H1 (cell line): ENCODE results near the gene FOXQ1. TPM values are rescaled to one million over a fixed set of nuclear protein-coding genes. Genes with fewer than 3 reads are reported as not detected.

ENCODE experiments used
- CTCF ChIA-PET: fragments of 300-600 bp; sonication (Branson Sonifier 250); formaldehyde crosslinking; loops from one replicate; lab custom pipeline; 2021; ENCODE audit not compliant: partially characterized antibody; lab: Charles Lee
- POLR2A ChIA-PET: fragments of 300-600 bp; sonication (Branson Sonifier 250); formaldehyde crosslinking; loops from one replicate; lab custom pipeline; 2021; ENCODE audit warnings: inconsistent platforms; ENCODE audit not compliant: partially characterized antibody; lab: Charles Lee
- DNase-seq, 2 experiments: peaks; one replicate each; pipeline versions ENCODE4 v3.0.0 to v3.0.0-alpha.2; 2010 to 2022; ENCODE audit warnings: low spot score in 2 of 2, low read depth in 1 of 2, mixed read lengths in 1 of 2
- FAIRE-seq: peaks from 2 replicates; lab custom pipeline; 2011; peaks lifted over from hg19 to GRCh38; lab: Jason Lieb, UNC
- H2AFZ ChIP-seq: 2 replicates; pipeline ENCODE4 v1.8.1; 2012; ENCODE audit warnings: low read length, inconsistent platforms
- H2AK5ac ChIP-seq: 2 replicates; pipeline ENCODE4 v1.6.1; 2013; ENCODE audit warnings: low read depth, low read length
- H2BK120ac ChIP-seq: replicated peaks from 2 replicates; pipeline ENCODE3; 2013; ENCODE audit warnings: low read depth, low read length, inconsistent platforms
- H2BK12ac ChIP-seq: 2 replicates; pipeline ENCODE4 v1.6.1; 2013; ENCODE audit warnings: low read depth, low read length
- H2BK15ac ChIP-seq: 2 replicates; pipeline ENCODE4 v1.6.1; 2013; ENCODE audit warnings: low read length
- H2BK20ac ChIP-seq: 2 replicates; pipeline ENCODE4 v1.6.1; 2013; ENCODE audit warnings: low read length
- H2BK5ac ChIP-seq: 2 replicates; pipeline ENCODE4 v1.6.1; 2013; ENCODE audit warnings: low read depth, low read length
- H3K14ac ChIP-seq: 2 replicates; pipeline ENCODE4 v1.6.1; 2013; ENCODE audit warnings: inconsistent platforms; ENCODE audit not compliant: insufficient read length
- H3K18ac ChIP-seq: 2 replicates; pipeline ENCODE4 v1.6.1; 2013; ENCODE audit warnings: low read length; ENCODE audit errors: extremely low read depth
- H3K23ac ChIP-seq: 2 replicates; pipeline ENCODE4 v1.6.1; 2013; ENCODE audit warnings: inconsistent platforms; ENCODE audit not compliant: insufficient read length
- H3K23me2 ChIP-seq: 2 replicates; pipeline ENCODE4 v1.6.1; 2013; ENCODE audit warnings: low read depth, low read length
- H3K27ac ChIP-seq: 2 replicates; pipeline ENCODE4 v1.6.1; 2011; ENCODE audit warnings: low read depth, low read length, inconsistent platforms
- H3K27me3 ChIP-seq, 4 experiments: replicated peaks in 1 of 4; 1 replicate in 1 of 4; 2 replicates in 3 of 4; pipeline versions ENCODE4 v1.6.1 to v1.8.1; 2011 to 2013; ENCODE audit warnings: low read length in 3 of 4, mild to moderate bottlenecking in 3 of 4, inconsistent platforms in 2 of 4, mixed read lengths in 2 of 4, moderate library complexity in 1 of 4; ENCODE audit not compliant: control insufficient read depth in 3 of 4, insufficient read depth in 3 of 4; ENCODE audit errors: extremely low read depth in 1 of 4
- H3K36me3 ChIP-seq, 4 experiments: 2 replicates each; pipeline versions ENCODE4 v1.6.1 to v1.8.1; 2011 to 2013; ENCODE audit warnings: mild to moderate bottlenecking in 4 of 4, low read length in 3 of 4, moderate library complexity in 2 of 4, control low read depth in 1 of 4, inconsistent platforms in 1 of 4; ENCODE audit not compliant: insufficient read depth in 4 of 4, control insufficient read depth in 2 of 4
- H3K4ac ChIP-seq: replicated peaks from 2 replicates; pipeline ENCODE3; 2013; ENCODE audit warnings: low read length, low read depth, mixed read lengths, inconsistent platforms; ENCODE audit not compliant: insufficient read length
- H3K4me1 ChIP-seq, 4 experiments: replicated peaks in 1 of 4; 1 replicate in 1 of 4; 2 replicates in 3 of 4; pipeline versions ENCODE4 v1.6.1 to v1.8.1; 2011 to 2013; ENCODE audit warnings: low read length in 3 of 4, inconsistent platforms in 2 of 4, mixed read lengths in 1 of 4; ENCODE audit not compliant: insufficient read depth in 4 of 4, control insufficient read depth in 3 of 4
- H3K4me2 ChIP-seq, 2 experiments: 2 replicates each; pipeline versions ENCODE4 v1.6.1 to v1.8.1; 2011 to 2013; ENCODE audit warnings: low read depth in 2 of 2, low read length in 2 of 2, control low read depth in 1 of 2, inconsistent platforms in 1 of 2, mild to moderate bottlenecking in 1 of 2; ENCODE audit not compliant: insufficient read depth in 1 of 2
- H3K4me3 ChIP-seq, 4 experiments: fragments of 200-600, 300-600 bp in 1 of 4; sonication (generic), shearing (Covaris generic), sonication (Bioruptor Twin) in 1 of 4; 2 replicates each; pipeline versions ENCODE4 v1.5.1 to v1.8.1; 2011 to 2016; ENCODE audit warnings: low read length in 4 of 4, low read depth in 3 of 4, control low read depth in 2 of 4, inconsistent platforms in 2 of 4, mild to moderate bottlenecking in 2 of 4, mixed read lengths in 1 of 4, moderate library complexity in 1 of 4; ENCODE audit not compliant: insufficient read depth in 2 of 4; ENCODE audit errors: extremely low read depth in 1 of 4
- H3K56ac ChIP-seq: replicated peaks from 2 replicates; pipeline ENCODE3; 2013; ENCODE audit warnings: low read depth, mild to moderate bottlenecking, mixed read lengths, low read length, inconsistent platforms; ENCODE audit not compliant: insufficient read length
- H3K79me1 ChIP-seq: 2 replicates; pipeline ENCODE4 v1.6.1; 2013; ENCODE audit warnings: low read depth, low read length, control low read depth
- H3K79me2 ChIP-seq, 2 experiments: 2 replicates each; pipeline versions ENCODE4 v1.6.1 to v1.8.1; 2012 to 2013; ENCODE audit warnings: low read length in 2 of 2, mild to moderate bottlenecking in 2 of 2, inconsistent platforms in 1 of 2; ENCODE audit not compliant: insufficient read depth in 2 of 2, control insufficient read depth in 1 of 2
- H3K9ac ChIP-seq, 4 experiments: replicated peaks in 1 of 4; 1 replicate in 1 of 4; 2 replicates in 3 of 4; pipeline versions ENCODE4 v1.6.1 to v1.8.1; 2011 to 2013; ENCODE audit warnings: low read depth in 3 of 4, low read length in 3 of 4, control low read depth in 2 of 4, mild to moderate bottlenecking in 2 of 4, moderate library complexity in 2 of 4, inconsistent platforms in 1 of 4; ENCODE audit errors: extremely low read depth in 1 of 4
- H3K9me3 ChIP-seq, 2 experiments: 2 replicates each; pipeline versions ENCODE4 v1.6.1 to v1.8.1; 2012 to 2013; ENCODE audit warnings: mild to moderate bottlenecking in 2 of 2, moderate library complexity in 2 of 2, control low read depth in 1 of 2, inconsistent platforms in 1 of 2, low read depth in 1 of 2, low read length in 1 of 2, mixed read lengths in 1 of 2; ENCODE audit not compliant: insufficient read depth in 2 of 2
- H4K20me1 ChIP-seq, 2 experiments: replicated peaks in 1 of 2; 2 replicates each; pipeline versions ENCODE3 to v1.8.1; 2011 to 2013; ENCODE audit warnings: inconsistent platforms in 2 of 2, low read length in 2 of 2, mild to moderate bottlenecking in 1 of 2; ENCODE audit not compliant: insufficient read depth in 2 of 2, control insufficient read depth in 1 of 2
- H4K5ac ChIP-seq: 2 replicates; pipeline ENCODE4 v1.6.1; 2013; ENCODE audit warnings: low read length, low read depth, mixed read lengths, inconsistent platforms; ENCODE audit not compliant: insufficient read length
- H4K8ac ChIP-seq: 2 replicates; pipeline ENCODE4 v1.8.0; 2013; ENCODE audit warnings: mild to moderate bottlenecking, moderate library complexity, low read length, inconsistent platforms; ENCODE audit not compliant: insufficient read depth; ENCODE audit errors: extremely low read depth
- H4K91ac ChIP-seq: replicated peaks from 2 replicates; pipeline ENCODE3; 2013; ENCODE audit warnings: low read length, mixed read lengths, inconsistent platforms; ENCODE audit not compliant: insufficient read length
- ATF2 ChIP-seq: IDR thresholded peaks from 2 replicates; pipeline ENCODE4 v1.6.1; 2012; ENCODE audit warnings: low read length, inconsistent platforms
- CBX8 ChIP-seq: fragments of 300-800, 300-1000 bp; sonication (generic); IDR thresholded peaks from 2 replicates; pipeline ENCODE4 v1.7.1; 2016; ENCODE audit warnings: low read depth, low read length, borderline replicate concordance
- EZH2 ChIP-seq: fragments of 200-600 bp; sonication (generic); IDR thresholded peaks from 2 replicates; pipeline ENCODE4 v1.7.1; 2012; ENCODE audit warnings: low read depth, mild to moderate bottlenecking, moderate library complexity, low read length, inconsistent platforms; ENCODE audit not compliant: severe bottlenecking
- RBBP5 ChIP-seq: IDR thresholded peaks from 2 replicates; pipeline ENCODE4 v1.7.1; 2012; ENCODE audit warnings: low read depth, mild to moderate bottlenecking, inconsistent platforms, low read length, moderate library complexity, borderline replicate concordance
- SP4 ChIP-seq: IDR thresholded peaks from 2 replicates; pipeline ENCODE4 v1.6.1; 2012; ENCODE audit warnings: low read length, inconsistent platforms
- SUZ12 ChIP-seq: fragments of 200-600 bp; sonication (generic); IDR thresholded peaks from 2 replicates; pipeline ENCODE4 v1.6.1; 2012; ENCODE audit warnings: mild to moderate bottlenecking, inconsistent platforms, low read length, moderate library complexity, mixed read lengths
- whole genome bisulfite sequencing, 2 experiments: shearing (Covaris generic) in 1 of 2; methylation state at CpG; one replicate each; pipeline versions ENCODE4 v1.1.6 to v1.1.7; 2013 to 2015; ENCODE audit warnings: low lambda C conversion rate in 2 of 2, mixed read lengths in 2 of 2, inconsistent platforms in 1 of 2, low coverage in 1 of 2, missing lambda C conversion rate in 1 of 2; ENCODE audit not compliant: insufficient replicate concordance in 2 of 2, insufficient coverage in 1 of 2, insufficient read length in 1 of 2; ENCODE audit errors: extremely low coverage in 1 of 2, missing lambda C conversion rate in 1 of 2; 5-methylcytosine and 5-hydroxymethylcytosine counted together
- polyA plus RNA-seq, 7 experiments: library from polyadenylated mRNA; depleted of rRNA in 3 of 7; stranded (reverse) in 5 of 7; unstranded in 2 of 7; fragments of >200 nt in 5 of 7; fragments of 200-250 nt in 2 of 7; gene quantifications; 1 replicate in 5 of 7; 2 replicates in 1 of 7; 4 replicates in 1 of 7; pipeline versions ENCODE4 v1.2.1 to v1.2.3, GENCODE V29; 2011 to 2013; ENCODE audit warnings: missing spikeins in 2 of 7, mixed read lengths in 2 of 7
- total RNA-seq: library from RNA; stranded (reverse); fragmentation: NEBNext Ultra II Directional; extraction: Animal tissue kit (Norgen Biotek cat#: 25700); gene quantifications from 2 replicates; pipeline ENCODE4 v1.2.1, GENCODE V29; 2021

FOXQ1 gene
- total and polyA plus RNA-seq, 2 of the 8 experiments (the other 6 are each of a cell fraction or from before 2014, with no cell fraction given): 0.03 TPM; not detected in 1

GRCh38 chr6:1310628-1311399 lies 1.1 kb upstream of the FOXQ1 start:
- Histone ChIP-seq H4K5ac (no peak overlapping the region), H3K27me3 (peaks cover 68 to 82% (median 78%) of the 10 kb centered on the region in 4 experiments), H3K9ac (no peak overlapping the region), H3K79me1 (no peaks in the 10 kb centered on the region), H2BK15ac (no peak overlapping the region), H2BK12ac (no peak overlapping the region), H2BK5ac (no peak overlapping the region), H3K4me2 (peak overlapping the region; percentile 78 to 87), H3K79me2 (no peaks in the 10 kb centered on the region), H2BK20ac (no peak overlapping the region), H3K4ac (no peak overlapping the region), H4K8ac (no peak overlapping the region), H3K9me3 (no peaks in the 10 kb centered on the region), H4K20me1 (peaks cover 8 to 9% of the 10 kb centered on the region in 2 experiments), H3K18ac (no peak overlapping the region; the same call in 1 of the 2 replicates), H3K56ac (no peak overlapping the region), H2AK5ac (no peak overlapping the region), H4K91ac (no peak overlapping the region), H2BK120ac (no peak overlapping the region), H2AFZ (no peak overlapping the region), H3K4me1 (peaks cover 0 to 20% (median 5%) of the 10 kb centered on the region in 4 experiments; a peak in 5 of 7 replicates), H3K4me3 (peak overlapping the region; percentile 36 to 61 (median 44); a peak in 7 of 8 replicates), H3K27ac (no peak overlapping the region), H3K23me2 (peaks cover 19% of the 10 kb centered on the region; the same call in 1 of the 2 replicates), H3K23ac (no peak overlapping the region), H3K36me3 (no peaks in the 10 kb centered on the region; a peak in 1 of 8 replicates), H3K14ac (no peak overlapping the region)
- peak; percentile 84 for TF ChIP-seq SUZ12
- TF ChIP-seq EZH2: peak; percentile 84
- no peak for TF ChIP-seq ATF2
- TF ChIP-seq CBX8: peak; percentile 41; the same call in 1 of the 2 replicates
- TF ChIP-seq SP4: no peak
- TF ChIP-seq RBBP5: no peak
- no peak for FAIRE-seq
- peak in 1 of 2 experiments; percentile 70 for DNase-seq
- POLR2A ChIA-PET: no interaction called here
- 3% methylated on average over 43 of the region's 43 CpGs; no CpG with 5 or more reads in 1 of the 2 experiments for WGBS, 2 experiments
- CTCF ChIA-PET: interaction anchor here (0.6 to 2.5 kb wide), 16 partner anchors 10 to 879 kb away, joined by 3 to 6 read pairs (median 3); no protein-coding TSS in a partner anchor
